K562 (cell line): ENCODE data around the gene SFXN5.

ENCODE experiments used
- ELF2 ChIP-seq: fragments of 250-450 bp; sonication (Bioruptor Pico); IDR thresholded peaks from 2 replicates; pipeline ENCODE4 v1.5.0; 2021; ENCODE audit warnings: mild to moderate bottlenecking
- ESRRA ChIP-seq: fragments of 450-650 bp; IDR thresholded peaks from 2 replicates; pipeline ENCODE4 v1.6.1; 2014; ENCODE audit warnings: low read depth, mild to moderate bottlenecking, moderate library complexity, borderline replicate concordance
- EZH2 ChIP-seq: IDR thresholded peaks from 2 replicates; pipeline ENCODE4 v1.6.1; 2012; ENCODE audit warnings: low read depth, mild to moderate bottlenecking, inconsistent platforms, low read length, borderline replicate concordance
- MYC ChIP-seq, 2 experiments: fragments of 250-450 bp in 1 of 2; sonication (Bioruptor Pico) in 1 of 2; IDR thresholded peaks; 2 replicates each; pipeline versions ENCODE4 v1.5.1 to v1.6.1; 2012 to 2021; ENCODE audit warnings: low read depth in 2 of 2, borderline replicate concordance in 1 of 2, improper control_type of control experiment in 1 of 2, low read length in 1 of 2, mild to moderate bottlenecking in 1 of 2, moderate library complexity in 1 of 2
- NCOA1 ChIP-seq: fragments of 450-650 bp; IDR thresholded peaks from 2 replicates; pipeline ENCODE4 v1.6.1; 2016; ENCODE audit warnings: low read depth
- NRF1 ChIP-seq, 2 experiments: fragments of 450-650 bp; IDR thresholded peaks in 1 of 2; conservative IDR thresholded peaks in 1 of 2; 2 replicates each; pipeline ENCODE4 v1.6.1; 2014; ENCODE audit warnings: mild to moderate bottlenecking in 2 of 2
- POLR2A ChIP-seq: fragments of 450-650 bp; conservative IDR thresholded peaks from 2 replicates; pipeline ENCODE4 v1.6.1; 2016
- POLR2AphosphoS5 ChIP-seq: IDR thresholded peaks from 2 replicates; pipeline ENCODE4 v1.6.1; 2011; ENCODE audit warnings: mild to moderate bottlenecking, low read depth, low read length, moderate library complexity; ENCODE audit not compliant: control insufficient read depth, insufficient read depth
- RBM22 ChIP-seq: fragments of 200-400 bp; formaldehyde crosslinking; IDR thresholded peaks from 2 replicates; pipeline ENCODE4 v1.6.1; 2018; ENCODE audit warnings: low read length, low read depth; ENCODE audit not compliant: poor library complexity, severe bottlenecking
- TAF1 ChIP-seq: IDR thresholded peaks from 2 replicates; pipeline ENCODE4 v1.6.1; 2011; ENCODE audit warnings: mild to moderate bottlenecking, low read length, moderate library complexity; ENCODE audit not compliant: insufficient read depth, control insufficient read depth, severe bottlenecking; ENCODE audit errors: extremely low read depth
- TF ChIP-seq, protein P1 (sequence below), 3 experiments: IDR thresholded peaks in 2 of 3; conservative IDR thresholded peaks in 1 of 3; 2 replicates each; pipeline ENCODE4 v1.5.1; 2011 to 2012; ENCODE audit warnings: low read length in 3 of 3, mild to moderate bottlenecking in 3 of 3, control low read depth in 2 of 3, improper control_type of control experiment in 1 of 3, inconsistent platforms in 1 of 3, low read depth in 1 of 3, mixed read lengths in 1 of 3, moderate library complexity in 1 of 3; ENCODE audit not compliant: insufficient read depth in 2 of 3

DNA sequence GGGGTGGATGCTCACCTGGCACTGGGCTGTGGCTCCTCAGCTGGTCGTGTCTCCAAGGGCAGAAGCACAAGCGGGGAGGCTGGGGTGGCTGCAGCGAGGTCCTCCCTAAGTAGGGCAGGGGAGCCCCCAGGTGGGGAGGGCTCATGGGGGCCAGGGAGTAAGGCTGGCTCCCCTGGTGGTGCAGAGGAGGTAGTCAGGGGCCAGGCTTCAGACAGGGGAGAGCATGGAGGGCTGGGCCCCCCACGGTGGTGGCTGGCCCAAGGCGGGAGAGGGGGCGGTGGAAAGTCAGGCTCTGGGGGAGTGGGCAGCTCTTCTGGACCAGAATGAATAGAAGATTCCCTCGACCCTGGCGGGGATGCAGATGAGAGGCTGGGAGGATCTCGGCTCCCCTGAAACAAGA, 8.1 kb upstream of the SFXN5 start:
- TF ChIP-seq POLR2A (no peak), ESRRA (no peak), POLR2AphosphoS5 (no peak), MYC (IDR thresholded peaks at IDR 0.05; ENCODE audit: low read depth, low read length) (no peak), MYC (CRISPR knock-in tag; IDR thresholded peaks at IDR 0.05; ENCODE audit: borderline replicate concordance, low read depth) (no peak), RBM22 (no peak), NRF1 (conservative IDR thresholded peaks at IDR 0.05 in 1 of 2, IDR thresholded peaks at IDR 0.05 in 1 of 2) (no peak), TAF1 (no peak), EZH2 (no peak), NCOA1 (no peak), ELF2 (CRISPR knock-in tag) (no peak)
- TF ChIP-seq, protein P1, sequence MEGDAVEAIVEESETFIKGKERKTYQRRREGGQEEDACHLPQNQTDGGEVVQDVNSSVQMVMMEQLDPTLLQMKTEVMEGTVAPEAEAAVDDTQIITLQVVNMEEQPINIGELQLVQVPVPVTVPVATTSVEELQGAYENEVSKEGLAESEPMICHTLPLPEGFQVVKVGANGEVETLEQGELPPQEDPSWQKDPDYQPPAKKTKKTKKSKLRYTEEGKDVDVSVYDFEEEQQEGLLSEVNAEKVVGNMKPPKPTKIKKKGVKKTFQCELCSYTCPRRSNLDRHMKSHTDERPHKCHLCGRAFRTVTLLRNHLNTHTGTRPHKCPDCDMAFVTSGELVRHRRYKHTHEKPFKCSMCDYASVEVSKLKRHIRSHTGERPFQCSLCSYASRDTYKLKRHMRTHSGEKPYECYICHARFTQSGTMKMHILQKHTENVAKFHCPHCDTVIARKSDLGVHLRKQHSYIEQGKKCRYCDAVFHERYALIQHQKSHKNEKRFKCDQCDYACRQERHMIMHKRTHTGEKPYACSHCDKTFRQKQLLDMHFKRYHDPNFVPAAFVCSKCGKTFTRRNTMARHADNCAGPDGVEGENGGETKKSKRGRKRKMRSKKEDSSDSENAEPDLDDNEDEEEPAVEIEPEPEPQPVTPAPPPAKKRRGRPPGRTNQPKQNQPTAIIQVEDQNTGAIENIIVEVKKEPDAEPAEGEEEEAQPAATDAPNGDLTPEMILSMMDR (IDR thresholded peaks at IDR 0.05 in 2 of 3, conservative IDR thresholded peaks at IDR 0.05 in 1 of 3; ENCODE audit: insufficient read depth in 2 of 3, low read depth in 1 of 3, low read length in 3 of 3) = no peak
